HUDEP-2 (cell line): ENCODE data around the gene DRC7.
"Not testable (repeated sequence)": the region's sequence is repeated elsewhere in the genome, so short reads cannot be mapped to it uniquely, and the experiment has no call there.

Source experiments
- DNase-seq, 76 experiments: peaks; one replicate each; lab custom pipeline; 2025; ENCODE audit not compliant: unreplicated experiment in 76 of 76; lab: John Stamatoyannopoulos, UW

DRC7 gene

DNA sequence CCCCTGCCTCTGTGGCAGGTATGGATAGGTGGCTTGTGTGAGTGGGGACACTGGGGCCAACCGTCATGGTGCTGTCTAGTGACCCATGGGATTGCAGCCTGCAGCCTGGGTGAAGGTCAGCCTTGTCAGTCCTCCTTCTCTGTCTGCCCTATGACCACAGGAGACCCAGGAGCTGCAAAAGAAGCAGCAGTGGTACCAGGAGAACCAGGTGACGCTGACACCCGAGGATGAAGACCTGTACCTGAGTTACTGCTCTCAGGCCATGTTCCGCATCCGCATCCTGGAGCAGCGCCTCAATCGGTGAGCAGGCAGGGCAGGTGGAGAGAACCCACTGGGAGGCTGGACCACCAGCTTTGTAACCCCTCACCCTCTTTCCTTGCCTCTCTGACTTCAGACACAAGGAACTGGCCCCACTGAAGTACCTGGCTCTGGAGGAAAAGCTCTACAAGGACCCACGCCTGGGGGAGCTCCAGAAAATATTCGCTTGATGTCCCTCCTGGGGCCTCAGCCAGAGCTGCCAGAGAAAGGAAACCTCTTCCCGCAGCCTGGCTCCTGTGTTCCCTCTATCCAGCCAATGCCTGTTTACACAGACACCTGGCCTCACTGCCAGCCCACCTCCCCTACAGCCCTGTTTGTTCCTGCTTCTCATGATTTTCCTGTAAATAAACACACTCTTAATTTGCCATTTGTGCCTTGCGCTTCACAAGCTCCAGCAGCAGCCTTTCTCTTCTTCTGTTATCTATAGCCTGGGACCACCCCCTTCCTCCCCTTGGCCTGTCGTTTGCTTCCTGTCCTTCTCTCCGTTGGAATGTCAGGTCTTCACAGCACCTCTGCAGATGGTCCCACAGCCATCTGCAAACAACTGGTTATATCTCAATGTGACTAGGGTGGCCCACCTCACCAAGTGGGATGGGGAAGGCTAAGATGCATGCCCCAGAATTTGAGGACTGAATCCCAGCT lies 36.4 kb downstream of the DRC7 start:
- no peak for DNase-seq

DNA sequence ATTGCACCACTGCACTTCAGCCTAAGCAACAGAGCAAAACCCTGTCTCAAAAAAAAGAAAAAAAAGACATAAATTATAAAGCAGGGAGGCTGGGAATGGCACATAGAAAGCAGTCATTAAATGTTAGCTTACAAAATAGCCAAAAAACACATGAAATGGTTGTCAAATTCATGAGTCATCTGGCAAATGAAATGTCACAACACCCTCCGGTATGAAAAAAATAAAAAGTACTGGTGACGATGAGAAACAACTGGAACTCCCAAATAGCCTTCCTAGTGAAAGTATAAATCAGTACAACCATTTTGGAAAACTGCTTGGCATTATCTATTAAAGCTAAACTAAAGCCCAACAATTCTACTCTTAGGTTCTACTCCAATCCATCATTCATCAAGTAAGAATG lies 37.4 kb downstream of the DRC7 start:
- no peak for DNase-seq

DNA sequence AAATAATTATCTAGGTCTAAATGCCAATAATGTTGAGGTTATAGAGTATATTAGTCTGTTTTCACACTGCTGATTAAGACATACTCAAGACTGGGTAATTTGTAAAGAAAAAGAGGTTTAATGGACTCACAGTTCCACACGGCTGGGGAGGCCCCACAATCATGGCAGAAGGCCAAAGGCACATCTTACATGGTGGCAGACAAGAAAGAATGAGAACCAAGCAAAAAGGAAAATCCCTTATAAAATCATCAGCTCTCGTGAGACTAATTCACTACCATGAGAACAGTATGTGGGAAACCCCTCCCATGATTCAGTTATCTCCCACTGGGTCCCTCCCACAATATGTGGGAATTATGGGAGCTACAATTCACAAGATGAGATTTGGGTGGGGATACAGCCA lies 38.1 kb downstream of the DRC7 start:
- DNase-seq = no peak

DNA sequence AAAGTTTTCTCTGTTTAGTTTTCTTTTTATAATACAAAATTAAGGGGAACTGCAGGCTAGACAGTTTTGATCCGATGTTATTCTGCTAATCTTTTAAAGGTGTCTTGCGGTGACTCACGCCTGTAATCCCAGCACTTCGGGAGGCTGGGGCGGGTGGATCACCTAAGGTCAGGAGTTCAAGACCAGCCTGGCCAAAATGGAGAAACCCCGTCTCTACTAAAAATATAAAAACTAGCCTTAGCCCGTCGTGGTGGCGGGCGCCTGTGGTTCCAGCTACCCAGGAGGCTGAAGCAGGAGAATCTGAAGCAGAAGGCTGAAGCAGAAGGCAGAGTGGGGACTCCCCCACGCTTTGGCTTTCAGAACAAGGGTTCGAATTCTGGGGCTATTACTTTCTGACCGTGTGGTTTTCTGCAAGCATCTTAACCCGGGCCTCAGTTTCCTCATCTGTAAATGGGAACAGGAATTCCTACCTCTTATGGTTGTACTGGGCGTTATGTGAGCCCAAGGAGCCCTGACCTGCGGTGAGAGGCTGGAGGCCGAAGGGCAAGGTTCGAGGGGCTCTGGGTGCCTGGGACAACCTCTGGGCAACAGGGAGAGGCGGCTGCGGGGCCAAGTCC lies 39.8 kb downstream of the DRC7 start:
- DNase-seq = peak in 1 of 76 experiments; percentile 44

DNA sequence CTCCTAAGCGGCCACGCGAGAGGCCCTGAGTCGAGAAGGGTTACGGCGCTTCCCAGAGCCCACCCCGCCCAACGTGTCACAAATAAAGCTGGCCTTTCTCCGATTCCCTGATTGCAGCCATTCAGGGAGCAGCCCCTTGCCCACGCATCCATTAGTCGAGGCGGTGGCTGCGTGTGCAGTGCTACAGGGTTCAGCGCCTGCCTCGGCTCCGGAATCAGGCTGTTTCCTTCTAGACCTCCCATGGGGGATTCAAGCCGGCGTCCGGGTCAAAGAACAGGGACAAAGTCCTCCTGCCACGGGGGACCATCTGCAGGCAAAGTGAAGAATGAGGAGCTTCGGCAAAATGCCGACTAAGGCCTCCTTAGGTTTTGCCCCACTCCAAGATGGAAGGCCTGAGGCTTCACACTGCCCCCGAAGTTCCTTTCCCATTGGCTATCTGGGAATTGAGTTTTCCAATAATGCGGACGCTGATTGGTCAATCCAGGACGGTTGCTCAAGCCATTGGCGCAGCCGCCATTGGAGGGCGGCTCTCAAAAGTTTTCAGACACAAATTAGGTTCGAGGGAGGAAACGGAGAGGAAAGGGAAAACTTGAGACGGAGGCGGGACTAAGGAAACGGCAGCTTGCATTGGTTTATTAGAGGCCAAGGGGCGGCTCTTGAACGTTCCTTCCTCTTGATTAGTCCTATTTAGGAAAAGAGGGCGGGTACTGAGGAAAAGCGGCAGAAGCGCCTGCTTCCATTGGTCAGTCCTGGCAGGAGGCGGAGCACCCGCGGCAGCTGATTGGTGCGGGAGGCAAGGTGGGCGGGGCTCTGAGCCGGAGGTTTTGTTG lies 40.5 kb downstream of the DRC7 start:
- DNase-seq = peak in 75 of 76 experiments; percentile 58 to 100 (median 98)

DNA sequence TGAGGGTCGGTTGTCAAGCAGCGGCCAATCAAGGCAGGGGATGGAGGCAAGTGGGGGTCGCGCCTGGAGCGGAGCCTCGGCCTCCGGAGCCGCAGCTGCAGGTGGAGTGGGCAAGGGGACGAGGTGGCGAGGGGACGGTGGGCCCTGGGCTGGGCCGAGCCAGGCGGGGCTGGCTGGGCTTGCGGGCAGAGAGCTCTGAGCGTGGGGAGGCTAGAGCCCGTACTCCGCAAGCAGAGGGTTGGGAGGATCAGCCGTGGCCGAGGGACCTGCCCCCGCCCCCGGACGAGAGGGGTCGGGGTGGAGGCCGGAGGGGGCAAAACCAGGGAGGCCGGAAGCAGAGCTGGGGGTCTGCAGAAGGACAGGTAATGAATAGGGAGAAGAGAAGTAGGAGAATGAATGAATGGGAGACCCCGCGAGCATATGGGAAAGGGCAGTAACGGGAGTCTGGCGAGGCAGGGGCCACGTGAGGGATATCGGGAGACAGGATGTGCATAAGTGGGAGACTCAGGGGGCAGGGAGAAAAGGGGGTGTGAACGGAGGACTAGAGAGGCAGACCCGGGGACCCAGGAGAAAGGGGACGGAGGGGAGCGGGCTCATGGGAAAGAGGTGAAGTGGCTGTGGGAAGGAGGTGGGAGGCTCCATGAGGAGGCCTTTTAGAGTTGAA lies 41.3 kb downstream of the DRC7 start, which contains the start of gene KATNB1:
KATNB1 (plus strand) TSS at position 16 of the 664 bp plus-strand sequence. CDS start 1,474 bp downstream, outside the sequence.
- peak in 1 of 76 experiments; percentile 36 for DNase-seq

DNA sequence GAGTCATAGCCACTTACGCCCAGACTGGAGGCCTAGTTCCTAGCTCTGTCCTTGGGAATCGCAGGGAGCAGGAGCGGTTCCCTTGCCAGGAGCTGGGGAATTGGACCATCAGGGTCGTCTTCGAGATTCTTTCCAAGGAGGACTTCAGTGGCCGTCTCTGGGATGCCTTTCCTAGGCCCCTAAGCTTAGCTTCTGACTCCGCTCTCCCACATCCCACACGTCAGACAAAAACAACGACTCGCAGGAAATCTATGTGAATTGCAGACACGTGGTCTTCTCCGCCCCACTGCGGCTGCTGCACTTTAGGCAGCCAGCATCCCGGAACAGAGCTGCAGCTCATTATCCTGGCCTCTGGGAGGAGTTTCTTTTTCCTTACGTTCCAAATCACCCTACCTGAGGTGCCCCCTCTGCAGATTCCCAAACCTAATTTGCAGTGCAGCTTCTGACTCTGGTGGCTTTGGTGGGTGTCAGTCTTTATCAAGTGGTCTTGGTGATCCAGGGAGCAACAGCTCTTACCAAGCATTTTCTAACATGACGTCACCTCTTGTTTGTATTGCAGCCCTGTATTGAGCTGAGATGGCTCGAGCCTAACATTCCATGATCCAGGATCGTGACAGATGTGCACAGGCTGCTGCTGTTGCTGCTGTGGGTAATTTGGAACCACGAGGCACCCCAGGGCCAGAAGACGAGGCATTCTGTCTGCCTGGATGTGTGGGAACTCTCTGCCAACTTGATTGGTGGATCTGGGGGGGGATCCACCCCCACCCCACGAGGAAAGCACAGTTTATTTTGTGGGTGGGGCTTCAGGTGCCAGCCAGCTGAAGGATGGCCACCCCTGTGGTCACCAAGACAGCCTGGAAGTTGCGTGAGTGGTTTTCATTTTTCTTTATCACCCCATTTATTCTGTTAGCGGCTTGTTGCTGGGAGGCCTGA lies 42.1 kb downstream of the DRC7 start:
- DNase-seq = peak in 36 of 76 experiments; percentile 6 to 45 (median 16)

DNA sequence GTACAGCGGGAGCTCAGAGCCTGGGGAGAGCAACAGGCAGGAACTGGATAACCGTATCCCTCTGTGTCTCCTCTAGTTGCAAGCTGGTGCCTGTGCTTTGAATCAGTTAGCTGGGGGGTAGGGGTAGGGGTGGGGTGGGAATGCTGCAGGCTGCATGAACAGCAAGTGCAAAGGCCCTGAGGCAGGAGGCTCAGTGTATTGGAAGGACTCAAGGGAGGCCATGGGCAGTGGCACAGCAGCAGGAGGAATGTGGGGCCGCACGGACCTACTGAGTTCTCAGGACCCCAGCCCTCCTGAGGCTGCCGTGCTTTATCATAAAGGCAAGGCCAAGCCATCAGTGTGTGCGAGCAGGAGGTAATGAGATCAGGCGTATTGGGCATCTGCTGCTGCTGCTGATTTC lies 44.2 kb downstream of the DRC7 start:
- DNase-seq = no peak

DNA sequence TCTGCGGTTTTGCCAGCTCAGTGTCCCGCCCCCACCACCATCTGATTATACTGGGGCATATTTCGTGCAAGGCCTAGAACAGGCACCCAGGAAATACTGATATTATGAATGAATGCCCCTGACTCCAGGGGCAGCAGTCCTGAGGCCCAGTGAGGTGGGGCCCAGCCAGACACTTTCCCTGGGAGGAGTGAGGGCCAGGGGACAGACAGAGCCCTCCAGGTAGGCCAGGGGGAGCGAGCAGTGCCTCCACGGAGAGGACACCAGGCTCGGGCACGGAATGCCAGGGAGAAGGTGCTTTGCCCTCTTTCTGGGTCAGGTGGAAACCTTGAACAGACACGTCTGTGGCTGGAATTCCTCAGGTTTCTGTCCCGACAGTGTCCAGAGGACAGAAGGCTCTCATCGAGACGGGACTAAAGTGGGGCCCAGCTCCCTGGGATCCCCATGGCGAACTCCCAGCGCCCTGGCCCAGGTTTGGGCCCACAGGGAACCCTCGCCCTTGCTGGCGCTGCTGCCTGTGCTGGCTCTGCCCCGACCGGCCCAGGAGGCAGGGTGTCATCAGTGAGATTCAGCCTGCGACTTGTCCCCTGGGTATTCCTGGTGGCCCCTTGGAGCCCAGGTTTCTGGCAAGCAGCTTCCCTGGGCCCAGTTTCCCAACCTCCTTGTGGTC lies 45.3 kb downstream of the DRC7 start:
- peak in 4 of 76 experiments; percentile 4 to 30 (median 16) for DNase-seq

DNA sequence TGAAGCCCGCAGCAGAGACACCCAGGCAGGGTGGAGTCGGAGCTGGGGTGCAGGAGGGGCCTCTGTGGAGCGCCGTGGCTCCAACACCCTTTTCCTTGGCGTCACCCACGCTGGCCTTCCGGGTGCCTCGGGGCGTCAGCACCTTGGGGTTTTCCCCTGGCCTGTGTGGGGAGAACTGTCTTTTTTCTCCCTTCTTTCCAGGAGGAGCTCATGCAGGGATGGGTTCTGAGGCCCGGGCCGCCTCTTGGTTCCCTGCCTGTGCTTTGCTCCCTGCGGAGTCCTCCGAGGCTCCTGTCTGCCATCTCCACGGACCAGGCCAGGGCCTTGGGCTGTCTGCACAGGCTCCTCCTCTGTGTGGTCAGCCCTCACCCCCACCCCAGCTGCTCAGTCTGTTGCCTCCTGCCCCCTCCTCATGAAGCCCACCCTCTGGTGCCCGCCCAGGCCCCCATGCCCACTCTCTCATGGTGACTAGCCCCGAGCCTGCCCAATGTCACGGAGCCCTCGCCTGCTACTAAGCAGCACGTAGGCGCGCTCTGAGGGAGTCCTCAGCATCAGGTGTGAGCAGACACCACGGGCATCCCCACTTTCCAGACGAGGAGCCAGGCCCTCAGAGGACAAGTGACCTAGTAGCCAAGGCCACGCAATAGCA lies 45.9 kb downstream of the DRC7 start:
- DNase-seq = no peak

DNA sequence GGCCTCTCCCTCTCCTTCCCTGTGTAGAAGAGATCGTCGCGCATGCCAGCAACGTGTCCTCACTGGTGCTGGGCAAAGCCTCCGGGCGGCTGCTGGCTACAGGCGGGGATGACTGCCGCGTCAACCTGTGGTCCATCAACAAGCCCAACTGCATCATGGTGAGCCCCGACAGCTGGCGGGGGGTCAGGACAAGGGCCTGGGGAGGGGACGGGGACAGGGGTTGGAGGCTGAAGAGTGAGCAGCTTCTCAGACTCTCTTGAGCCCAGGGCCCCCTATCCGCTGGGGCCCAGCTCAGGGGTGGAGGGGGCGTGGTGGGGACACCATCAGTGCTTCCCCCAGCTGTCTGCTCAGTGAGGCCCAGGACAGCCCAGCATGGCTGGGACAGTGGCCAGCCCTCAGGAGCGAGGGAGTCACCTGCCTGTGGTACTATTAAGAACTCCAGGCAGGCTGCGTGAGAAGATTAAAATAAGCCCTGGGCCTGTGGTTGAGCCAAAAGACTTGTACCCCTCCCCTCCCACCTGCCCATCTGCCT lies 47.1 kb downstream of the DRC7 start:
- DNase-seq = peak in 6 of 76 experiments; percentile 13 to 54 (median 40)

DNA sequence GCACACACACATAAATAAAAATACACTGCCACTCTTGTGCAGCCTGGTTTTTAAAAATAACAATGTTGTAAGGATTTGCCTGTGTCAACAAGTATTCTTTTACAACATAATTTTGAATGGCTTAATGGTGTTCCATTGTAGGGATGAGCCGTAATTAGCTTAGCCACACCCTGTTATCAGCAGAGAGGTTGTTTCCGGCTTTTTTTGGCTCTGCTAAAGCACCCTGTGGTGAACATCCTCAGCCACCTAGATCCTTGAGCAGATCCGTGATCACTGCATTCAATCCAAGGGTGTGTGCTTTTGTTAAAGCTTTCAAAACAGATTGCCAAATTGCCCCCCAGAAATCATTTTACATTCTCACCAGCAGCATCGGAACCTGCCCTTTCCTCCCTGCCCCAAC lies 47.9 kb downstream of the DRC7 start:
- DNase-seq = peak in 6 of 76 experiments; percentile 7 to 64 (median 36)

DNA sequence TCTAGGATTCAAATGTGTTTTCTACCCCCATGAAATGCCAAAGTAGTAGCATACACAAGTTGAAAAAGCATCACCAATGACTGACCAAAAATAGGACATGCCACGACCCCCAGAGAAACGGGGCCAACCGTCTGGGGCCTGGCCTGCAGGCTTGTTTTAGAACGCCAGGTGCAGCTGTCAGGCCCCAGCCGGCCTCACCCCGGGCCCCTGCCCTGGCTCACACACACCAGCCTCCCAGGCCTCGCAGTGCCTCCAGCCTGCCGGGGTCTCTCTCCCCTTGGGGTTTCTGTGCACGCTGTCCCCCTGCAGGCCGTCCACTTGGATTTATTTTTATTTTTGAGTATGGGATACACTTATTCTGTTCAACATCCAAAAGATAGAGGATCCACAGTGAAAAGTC lies 48.9 kb downstream of the DRC7 start:
- no peak for DNase-seq

DNA sequence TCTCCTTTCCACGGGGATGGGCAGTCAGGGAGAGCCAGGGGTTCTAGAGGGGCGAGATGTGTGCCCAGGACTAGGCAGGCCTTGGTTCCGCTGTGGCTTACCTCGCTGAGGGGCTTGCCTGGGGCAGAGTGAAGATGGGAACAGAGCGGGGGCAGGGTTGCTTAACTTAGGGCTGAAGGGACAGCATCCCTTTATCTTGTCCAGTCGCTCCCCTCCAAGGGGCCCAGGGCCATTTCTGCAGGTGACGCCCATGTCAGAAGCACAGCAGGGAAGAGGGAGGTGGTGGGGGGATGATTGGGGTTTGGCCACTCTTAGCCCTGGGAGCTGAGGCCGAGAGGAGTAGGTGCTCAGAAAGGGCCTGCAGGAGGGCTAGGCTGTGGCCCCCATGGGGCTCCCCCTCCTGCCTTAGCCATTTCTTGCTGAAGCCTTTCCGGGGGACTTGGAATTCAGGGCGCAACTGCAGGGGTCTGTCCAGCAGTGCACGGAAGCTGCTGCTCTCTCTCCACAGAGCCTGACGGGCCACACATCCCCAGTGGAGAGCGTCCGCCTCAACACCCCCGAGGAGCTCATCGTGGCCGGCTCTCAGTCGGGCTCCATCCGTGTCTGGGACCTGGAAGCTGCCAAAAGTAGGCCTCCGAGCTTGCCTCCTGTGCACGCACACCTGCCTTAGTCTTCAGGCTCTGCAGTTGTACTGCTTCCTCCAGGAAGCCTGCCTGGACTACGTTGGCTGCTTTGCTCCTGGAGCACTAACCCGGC lies 49.5 kb downstream of the DRC7 start:
- no peak for DNase-seq

DNA sequence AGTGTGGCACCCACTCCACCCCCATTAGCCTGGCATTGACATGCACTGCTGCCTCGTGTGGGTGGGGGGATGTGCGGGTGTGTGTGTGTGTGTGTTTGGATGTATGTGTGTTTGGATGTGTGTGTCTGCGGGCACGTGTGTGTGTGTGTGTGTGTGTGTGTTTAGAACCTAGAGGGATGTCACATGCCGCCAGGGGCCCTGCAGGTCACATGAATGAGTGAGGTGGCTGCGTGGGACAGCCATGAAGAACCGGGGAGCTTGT lies 50.0 kb downstream of the DRC7 start:
- DNase-seq = no peak

DNA sequence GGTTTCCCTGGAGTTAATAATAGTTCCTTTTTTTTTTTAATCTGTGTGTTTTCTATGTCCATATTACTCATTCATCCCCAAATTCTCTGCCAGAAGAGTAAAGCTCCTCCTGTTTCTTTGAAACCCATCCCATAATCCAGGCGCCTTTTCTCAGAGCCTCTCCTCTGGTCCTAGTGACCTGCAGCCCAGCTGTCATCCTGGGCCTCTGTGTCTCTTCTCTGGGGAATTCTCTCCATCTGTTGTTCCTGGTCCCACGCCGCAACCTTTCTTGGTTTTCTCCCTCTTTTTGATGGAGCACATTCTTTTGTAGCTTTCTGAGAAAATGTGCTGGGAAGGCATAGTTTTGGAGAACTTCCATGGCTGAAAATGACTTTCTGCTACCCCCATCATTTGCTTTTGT lies 51.2 kb downstream of the DRC7 start:
- no peak for DNase-seq

DNA sequence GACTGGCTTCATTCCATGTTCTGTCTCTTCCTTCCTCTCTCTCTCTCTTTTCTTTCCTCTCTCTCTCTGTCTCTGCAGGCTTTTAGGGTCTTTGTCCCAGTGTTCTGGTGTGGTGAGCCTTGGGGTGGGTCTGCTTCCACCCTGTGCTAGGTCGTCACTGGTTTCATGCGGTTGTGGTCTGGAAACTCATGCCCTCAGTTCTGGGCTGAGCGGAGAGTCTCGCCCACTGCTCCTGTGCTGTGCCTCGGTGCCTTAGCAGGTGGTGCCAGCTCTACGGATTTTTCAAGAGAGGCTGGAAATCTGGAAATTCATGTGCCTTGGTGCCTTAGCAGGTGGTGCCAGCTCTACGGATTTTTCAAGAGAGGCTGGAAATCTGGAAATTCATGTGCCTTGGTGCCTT lies 51.7 kb downstream of the DRC7 start:
- not testable (repeated sequence) for DNase-seq

DNA sequence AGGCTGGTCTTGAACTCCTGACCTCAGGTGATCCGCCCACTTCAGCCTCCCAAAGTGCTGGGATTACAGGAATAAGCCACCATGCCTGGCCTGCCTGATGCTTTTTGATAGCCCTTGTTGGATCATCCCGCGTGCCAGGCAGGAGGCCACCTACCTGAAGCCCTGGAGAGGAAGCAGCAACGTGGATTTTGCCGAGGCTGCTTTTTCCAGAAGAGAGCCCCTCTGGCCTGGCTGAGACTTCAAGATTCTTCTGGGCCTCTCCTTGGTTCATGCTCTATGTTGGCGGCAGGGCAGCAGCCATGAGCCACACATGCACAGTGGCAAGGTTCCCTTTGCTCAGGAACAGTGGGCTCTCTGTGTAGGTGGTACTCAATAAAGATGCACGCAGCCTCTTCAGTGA lies 52.5 kb downstream of the DRC7 start:
- no peak for DNase-seq
